H4 (cell line): ENCODE measurements around the gene UQCRH. TPM values are rescaled to one million over a fixed set of nuclear protein-coding genes. Genes with fewer than 3 reads are reported as not detected.
"Not testable (repeated sequence)": the region's sequence is repeated elsewhere in the genome, so short reads cannot be mapped to it uniquely, and the experiment has no call there.

ENCODE experiments used
- DNase-seq: peaks from one replicate; pipeline ENCODE4 v3.0.0-alpha.2; 2015; ENCODE audit warnings: low spot score
- total RNA-seq: library from RNA; depleted of rRNA; stranded (reverse); fragments of >200 nt; shearing (Covaris generic); gene quantifications from 2 replicates; pipeline ENCODE4 v1.2.3, GENCODE V29; 2014

The UQCRH gene
- total RNA-seq, 1 experiment from 2014 or later: 1,107 TPM

DNA sequence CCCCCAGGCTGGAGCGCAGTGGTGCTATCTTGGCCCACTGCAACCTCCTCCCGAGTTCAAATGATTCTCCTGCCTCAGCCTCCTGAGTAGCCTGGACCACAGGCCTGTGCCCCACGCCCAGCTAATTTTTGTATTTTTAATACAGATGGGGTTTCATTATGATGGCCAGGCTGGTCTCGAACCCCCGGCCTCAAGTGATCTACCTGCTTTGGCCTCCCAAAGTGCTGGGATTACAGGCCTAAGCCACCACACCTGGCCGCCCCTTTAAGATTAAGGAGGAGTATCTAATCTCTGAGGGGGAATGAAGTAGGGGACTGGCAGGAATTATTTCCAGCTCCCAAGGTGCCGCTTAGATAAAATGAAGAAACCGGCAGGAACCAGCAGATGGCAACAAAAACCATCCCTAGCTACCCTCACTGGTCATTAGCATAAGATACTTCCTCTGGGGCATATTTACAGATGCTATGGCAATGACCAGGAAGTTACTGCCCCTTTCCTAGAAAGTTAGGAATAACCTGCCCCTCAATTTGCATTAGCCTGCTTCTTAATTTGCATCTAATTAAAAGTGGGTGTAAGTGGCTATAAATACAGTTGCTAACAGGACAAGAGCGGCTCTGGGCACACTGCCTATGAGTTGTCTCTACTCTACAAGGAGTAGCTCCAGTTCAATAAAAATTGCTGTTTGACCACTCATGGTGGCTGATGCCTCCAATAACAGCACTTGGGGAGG is 30.0 kb downstream of the UQCRH start:
- peak; percentile 34 for DNase-seq

DNA sequence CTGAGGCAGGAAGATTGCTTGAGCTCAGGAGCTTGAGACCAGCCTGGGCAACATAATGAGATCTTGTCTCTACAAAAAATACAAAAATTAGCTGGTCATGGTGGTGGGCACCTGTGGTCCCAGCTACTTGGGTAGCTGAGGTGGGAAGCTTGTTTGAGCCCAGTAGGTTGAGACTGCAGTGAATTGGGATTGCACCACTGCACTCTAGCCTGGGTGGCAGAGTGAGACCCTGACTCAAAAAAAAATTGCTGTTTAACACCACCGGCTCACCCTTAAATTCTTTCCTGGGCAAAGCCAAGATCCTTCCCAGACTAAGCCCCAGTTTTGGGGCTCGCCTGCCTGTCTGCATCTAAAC is 30.5 kb downstream of the UQCRH start:
- no peak for DNase-seq

DNA sequence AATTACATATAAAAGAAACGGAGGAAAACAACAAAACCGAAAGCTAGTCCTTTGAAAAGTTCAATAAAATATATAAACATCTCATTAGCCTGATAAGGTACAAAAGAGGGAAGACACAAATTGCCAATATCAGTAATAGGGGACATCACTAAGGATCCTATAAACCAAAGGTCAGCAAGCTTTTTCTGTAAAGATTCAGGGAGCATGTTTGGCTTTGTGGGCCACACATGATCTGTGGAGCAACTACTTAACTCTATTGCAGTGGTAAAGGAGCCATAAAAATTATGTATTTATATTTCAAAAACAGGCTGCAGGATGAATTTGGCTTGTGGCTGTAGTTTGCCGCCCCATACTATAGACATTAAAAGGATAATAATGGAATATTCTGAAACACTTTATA is 31.6 kb downstream of the UQCRH start:
- no peak for DNase-seq

DNA sequence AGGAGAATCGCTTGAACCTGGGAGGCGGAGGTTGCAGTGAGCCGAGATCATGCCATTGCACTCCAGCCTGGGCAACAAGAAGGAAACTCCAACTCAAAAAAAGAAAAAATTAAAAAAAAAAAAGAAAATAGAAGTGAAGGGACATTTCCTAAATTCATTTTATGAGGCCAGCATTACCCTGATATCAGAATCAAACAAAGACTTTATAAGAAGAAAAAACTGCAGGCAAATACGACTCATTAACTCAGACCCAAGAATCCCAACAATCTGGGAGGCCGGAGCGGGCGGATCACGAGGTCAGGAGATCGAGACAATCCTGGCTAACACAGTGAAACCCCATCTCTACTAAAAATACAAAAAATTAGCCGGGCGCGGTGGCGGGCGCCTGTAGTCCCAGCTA is 33.9 kb downstream of the UQCRH start:
- DNase-seq: not testable (repeated sequence)

DNA sequence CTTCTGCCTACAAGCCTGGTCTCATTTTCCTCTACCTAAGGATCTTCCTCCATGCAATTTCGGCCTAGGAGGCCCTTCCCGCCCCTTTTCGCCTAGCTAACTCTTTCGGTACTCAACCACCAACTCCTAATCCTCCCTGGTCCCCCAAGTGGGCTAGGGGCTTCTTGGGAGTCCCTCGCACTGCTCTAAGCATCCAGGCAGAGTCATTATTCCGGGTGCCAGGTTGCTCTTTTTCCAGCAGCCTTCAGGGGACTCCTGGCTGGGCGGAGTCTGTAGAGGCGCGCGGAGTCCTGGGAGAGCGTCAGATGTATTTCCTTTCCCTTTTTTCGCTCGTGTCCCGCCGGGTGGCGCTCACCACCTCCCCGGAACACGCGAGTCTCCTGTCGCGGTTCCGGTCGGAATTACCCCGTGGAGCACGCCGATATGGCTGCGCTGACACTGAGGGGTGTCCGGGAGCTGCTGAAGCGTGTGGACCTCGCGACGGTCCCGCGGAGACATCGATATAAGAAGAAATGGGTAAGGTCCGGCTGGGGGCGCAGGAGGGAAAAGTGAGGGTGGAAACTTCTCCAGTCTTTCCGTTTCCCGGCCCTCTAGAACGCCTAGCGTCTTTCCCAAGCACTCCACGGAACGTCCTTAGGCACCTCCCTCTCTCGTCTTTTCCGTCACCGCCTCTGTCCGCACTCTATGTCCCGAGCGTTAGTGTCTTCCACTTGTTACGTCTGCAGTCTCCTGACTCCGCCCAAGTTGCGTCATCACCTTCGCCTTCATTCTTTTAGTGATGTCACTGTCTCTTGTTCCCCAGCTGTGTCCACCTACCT is 37.1 kb downstream of the UQCRH start, which contains the start of gene NSUN4:
NSUN4 (plus strand) TSS at position 404 of the 818 bp plus-strand sequence; CDS start at position 424, 20 bp downstream.
- DNase-seq: peak; percentile 95

DNA sequence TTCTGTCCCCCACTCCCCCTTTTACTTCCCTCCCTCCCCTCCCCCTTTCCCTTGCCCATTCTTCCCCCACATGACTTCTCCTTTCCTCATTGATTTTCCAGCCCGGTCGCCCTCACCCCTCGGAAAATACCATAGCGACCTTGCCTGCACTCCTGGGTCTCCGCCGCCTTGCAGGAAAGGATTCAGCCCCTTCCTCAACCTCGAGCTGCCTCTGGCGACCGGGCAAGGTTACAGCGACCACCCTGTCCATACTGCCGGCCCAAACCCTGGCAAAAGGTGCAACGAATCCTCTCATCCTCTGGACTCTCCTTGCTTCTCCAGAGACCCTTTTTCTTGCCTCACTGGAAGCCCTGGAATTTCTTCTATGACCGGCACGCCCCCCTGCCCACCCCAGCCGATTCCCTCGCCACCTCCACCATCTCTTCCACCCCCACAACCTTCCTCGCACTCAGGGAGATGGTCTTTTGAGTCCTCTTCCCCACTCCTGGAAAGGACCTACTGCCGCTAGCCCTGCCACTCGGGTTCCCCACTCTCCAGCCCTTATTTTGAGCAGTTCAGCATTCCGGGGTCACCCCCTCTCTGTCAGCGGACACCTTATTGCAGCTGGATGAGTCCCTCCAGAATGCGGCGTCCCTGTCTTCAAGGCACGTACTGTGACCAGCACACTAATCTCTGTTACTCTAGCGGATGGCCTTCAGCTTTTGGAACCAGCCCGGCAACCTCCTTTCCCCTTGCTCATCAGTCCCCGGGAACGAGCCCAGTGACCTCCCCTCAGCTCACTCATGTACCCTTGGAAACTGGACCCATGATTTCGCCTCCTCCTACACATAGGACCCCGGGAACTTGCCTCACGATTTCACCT is 38.0 kb downstream of the UQCRH start:
- no peak for DNase-seq

DNA sequence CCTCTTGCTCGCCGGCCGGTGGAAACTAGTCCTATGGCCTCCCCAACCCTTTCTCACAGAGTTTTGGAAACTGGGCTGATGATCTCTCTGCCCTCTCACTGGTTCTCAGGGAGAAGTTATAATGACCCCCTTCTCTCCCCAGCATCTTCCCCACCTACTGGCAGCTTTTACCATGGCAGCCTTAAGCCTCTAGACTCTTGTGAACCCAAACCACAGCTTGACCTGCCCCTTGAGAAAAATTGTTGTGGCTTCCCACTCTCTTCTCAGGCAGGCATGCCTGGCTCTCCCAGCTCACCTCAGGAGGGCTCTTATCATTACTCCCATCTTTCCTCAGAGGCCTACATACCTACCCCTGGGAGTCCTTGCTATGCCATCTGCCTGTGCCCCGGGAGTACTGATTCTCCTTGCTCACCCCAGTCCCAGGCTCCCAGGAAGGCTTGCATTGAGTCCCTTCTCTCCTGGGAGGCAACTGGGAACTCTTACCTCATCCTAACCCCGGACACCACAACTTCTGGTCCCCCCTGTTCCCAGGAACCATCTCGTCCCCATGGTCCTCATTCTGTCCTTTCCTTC is 38.7 kb downstream of the UQCRH start:
- DNase-seq: peak; percentile 47

DNA sequence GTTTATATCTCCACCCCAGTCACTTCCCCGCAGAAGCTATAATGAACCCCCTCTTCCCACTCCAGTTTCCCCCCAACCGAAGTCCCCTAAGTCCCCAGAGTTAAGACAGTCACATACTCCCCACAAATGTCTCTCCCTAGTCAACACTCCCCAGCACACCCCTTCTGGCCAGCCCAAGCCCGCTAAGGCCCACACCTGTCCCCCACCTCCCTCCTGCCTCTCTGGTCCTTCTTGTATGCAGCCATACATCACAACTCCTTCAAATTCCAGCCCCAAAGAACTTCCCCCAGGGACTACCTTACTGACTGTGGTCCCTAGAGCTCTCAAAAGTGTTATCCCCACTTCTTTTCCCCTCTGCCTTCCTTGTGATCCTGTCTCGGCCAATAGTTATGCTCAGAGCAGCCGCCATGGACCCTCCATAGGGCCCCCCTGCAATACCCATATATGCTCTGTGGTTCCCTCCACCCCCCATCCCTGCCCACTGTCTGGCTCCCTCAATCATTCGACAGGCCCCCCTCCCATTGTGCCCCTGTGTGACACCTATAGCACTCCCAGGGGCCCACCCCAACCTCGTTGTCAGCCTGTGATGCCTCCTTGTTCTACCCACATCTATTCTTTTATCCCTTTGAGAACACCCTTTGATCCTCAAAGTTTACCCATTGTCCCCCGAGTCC is 39.3 kb downstream of the UQCRH start:
- no peak for DNase-seq

DNA sequence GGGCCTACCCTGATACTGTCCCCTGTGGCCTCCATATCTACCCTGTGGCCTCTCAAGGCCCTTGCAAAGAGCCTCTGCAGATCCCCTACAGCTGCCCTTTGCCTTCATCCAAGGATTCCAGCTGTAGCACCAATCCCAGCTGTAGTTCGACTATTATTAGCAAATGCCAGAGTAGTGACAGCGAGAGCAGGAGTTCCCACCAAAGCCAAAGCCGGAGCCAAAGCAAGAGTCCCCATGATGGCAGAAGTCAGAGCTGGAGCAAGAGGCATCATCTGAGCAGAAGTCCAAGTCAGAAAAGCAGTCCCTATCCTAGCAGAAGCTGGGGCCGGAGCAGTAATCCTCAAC is 39.8 kb downstream of the UQCRH start:
- no peak for DNase-seq

DNA sequence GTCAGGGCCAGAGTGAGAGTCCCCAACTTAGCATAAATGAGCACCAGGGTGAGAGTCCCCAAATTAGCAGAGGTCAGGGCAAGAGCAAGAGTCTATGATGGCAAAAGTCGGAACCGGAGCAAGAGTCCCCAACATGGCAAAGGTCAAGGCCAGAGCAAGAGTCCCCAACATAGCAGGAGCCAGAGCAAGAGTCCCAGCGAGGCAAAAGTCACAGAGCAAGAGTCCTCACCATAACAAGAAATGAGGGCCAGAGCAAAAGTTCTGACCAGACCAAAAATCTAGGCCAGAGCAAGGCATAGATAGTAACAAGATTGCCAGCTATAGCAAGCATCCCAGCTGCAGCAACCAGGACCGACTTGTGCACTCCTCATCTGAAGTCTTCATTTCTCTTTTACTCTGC is 40.2 kb downstream of the UQCRH start:
- DNase-seq: no peak

DNA sequence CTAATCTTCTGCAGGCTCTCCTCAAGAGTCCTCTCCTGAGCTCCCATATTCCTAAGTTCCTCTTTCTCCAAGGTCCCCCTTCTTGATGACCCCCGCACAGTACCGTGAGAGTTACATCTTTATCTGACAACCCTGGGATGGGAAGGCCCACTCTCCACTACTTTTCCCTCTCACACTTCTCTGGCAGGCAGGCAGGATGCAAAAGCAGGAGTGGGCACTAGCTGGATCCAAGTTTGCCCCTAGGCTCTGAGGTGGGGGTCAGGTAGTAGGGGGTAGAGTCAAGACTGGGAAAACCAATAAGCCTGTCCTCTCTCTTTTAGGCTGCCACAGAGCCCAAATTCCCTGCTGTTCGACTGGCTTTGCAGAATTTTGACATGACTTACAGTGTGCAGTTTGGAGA is 41.0 kb downstream of the UQCRH start:
- no peak for DNase-seq

DNA sequence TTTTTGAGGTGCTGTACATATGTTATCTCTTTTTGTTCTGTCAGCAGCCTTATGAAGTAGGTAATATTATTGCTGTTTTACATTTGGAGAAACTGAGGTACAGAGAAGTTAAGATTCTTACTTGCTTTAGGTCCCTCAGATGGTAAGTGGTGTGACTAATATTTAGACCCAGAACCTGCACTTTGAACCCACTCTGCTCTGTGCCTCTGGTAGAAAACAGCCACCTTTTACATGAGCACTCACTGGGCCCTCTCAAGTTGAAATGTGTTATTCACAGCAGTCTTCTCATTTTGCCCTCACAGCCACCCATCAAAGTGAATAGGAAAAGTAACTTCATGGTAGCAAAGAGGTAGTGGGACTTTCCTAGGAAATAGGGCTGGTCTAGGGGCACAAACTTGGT is 41.8 kb downstream of the UQCRH start:
- DNase-seq: no peak

DNA sequence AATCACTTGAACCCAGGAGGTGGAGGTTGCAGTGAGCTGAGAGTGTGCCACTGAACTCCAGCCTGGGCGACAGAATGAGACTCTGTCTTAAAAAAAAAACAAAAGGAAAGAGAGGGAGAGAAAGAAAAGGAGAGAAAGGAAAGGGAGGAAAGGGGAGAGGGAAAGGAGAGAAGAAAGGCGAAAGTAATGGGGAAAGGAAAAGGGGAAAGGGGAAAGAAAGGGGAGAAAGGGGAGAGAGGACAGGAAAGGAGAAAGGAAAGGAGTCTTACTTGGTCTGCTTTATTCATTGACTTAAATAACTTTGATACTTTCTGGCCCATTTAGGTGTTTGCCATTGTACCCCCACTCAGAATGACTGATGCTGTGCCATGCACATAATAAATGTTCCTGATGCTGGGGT is 48.9 kb downstream of the UQCRH start:
- DNase-seq: no peak

DNA sequence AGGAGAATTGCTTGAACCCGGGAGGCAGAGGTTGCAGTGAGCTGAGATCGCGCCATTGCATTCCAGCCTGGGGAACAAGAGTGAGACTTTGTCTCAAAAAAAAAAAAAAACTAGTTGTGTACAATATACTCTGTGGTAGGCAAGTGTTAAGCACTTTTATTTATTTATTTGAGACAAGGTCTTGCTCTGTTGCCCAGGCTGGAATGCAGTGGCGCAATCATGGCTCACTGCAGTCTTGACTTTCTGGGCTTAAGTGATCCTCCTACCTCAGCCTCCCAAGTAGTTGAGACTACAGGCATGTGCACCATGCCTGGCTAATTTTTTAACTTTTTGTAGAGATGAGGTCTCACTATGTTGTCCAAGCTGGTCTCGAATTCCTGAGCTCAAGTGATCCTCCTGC is 52.4 kb downstream of the UQCRH start:
- DNase-seq: not testable (repeated sequence)

DNA sequence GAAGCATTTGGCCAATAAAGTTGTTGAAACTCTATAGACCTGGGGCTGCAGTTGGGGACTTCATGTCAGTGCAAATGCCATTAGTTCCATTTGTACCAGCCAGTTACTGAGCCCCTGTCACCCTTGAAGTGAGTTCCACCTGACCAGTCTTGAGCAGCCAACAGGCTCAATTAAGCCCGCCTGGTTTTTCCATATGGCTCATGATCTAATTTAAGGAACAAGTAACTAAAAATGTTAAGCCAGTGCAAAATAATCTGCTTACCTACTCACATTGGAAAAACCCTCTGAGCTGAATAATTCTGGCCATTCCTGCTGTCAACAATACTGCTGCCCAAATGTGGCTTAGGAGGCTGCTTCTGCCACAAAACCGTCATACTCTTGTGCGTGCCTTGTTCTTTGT is 58.7 kb downstream of the UQCRH start:
- no peak for DNase-seq

DNA sequence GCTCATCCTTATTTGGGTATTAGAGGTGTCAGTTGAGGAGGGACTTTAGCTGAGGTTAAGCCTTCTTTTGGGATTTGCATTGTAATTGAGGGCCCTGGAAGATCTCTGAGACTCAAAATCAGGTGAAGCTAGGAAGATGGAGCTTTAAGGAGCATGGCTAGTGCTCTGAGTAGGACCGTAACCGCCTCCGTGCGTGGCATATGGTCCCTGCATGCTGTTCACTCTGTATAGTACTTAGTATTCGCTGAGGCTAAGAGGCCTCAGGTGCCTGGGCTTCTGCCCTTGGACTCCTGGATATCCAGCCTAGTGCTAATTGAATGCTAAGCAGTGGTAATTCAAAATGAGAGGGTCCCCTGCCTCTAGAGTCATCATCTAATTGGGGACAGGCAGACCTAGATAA is 59.6 kb downstream of the UQCRH start:
- no peak for DNase-seq

DNA sequence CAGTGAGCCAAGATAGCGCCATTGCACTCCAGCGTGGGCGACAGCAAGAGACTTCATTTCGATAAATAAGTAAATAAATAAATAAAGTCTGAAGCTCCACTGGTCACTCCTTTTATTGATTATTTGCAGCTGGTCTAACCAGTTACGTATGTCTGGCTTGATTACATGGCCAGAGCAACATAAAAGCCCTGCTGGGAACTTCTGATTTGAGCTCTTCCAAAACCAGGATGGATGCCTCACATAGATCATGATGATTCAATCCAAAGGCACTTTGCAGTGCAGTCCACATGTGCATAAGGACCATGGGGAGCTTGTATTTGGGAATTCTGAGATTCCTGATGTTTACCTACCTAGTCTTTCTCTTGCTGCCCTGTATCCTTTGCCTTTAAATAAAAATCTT is 61.1 kb downstream of the UQCRH start:
- no peak for DNase-seq

DNA sequence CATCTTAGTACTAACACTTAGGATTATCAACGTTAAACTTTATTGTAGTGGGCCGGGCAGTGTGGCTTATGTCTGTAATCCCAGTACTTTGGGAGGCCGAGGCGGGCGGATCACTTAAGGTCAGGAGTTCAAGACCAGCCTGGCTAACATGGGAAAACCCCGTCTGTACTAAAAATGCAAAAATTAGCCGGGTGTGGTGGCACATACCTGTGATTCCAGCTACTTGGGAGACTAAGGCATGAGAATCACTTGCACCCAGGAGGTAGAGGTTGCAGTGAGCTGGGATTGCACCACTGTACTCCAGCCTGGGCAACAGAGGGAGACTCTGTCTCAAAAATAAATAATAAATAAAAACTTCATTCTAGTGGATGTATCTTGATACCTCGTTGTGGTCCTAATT is 62.3 kb downstream of the UQCRH start:
- DNase-seq: not testable (repeated sequence)
